HG03025 (cell line): ENCODE data around the gene EP400.
"Not testable (repeated sequence)": the region's sequence is repeated elsewhere in the genome, so short reads cannot be mapped to it uniquely, and the experiment has no call there.

Experiments
- ATAC-seq: cut with Tn5 transposase; IDR thresholded peaks from one replicate; pipeline ENCODE4 v1.9.1; 2021; ENCODE audit warnings: mild to moderate bottlenecking, moderate library complexity; ENCODE audit not compliant: unreplicated experiment, low FRiP score

EP400 gene

GRCh38 chr12:132036063-132036683 is 86.4 kb downstream of the EP400 start:
- ATAC-seq: no peak

DNA sequence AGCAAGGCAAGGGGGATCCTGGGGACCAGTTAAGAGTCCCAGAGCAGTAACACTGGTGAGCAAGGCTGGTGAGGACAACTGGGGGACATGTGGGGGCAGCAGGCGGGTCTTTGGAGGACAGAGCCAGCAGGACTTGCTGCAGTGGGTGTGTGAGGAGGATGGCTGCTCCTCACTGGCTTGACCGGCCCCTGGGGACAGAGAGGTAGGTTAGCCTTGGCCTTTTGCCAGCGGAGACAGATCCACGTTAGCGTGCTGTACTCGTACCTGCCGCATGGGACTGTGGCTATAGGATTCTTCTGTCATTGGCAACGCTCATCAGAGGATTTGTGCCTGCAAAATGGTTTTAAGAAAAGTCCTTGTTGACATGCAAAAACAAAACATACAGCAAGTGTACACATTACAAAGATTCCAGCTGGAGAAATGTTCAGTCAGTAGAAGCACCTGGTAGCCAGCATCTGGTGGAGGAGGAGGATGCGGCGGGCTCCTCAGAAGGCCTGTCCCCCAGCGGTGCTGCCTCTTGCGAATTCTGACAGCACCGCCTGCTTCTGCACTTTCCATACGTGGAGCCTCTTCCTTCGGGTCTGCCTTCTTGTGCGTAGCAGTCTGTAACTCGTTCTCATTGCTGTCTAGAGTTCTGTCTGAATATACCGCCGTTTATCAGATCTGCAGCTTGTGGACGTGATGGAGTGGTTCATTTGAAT is 91.3 kb downstream of the EP400 start:
- no peak for ATAC-seq

DNA sequence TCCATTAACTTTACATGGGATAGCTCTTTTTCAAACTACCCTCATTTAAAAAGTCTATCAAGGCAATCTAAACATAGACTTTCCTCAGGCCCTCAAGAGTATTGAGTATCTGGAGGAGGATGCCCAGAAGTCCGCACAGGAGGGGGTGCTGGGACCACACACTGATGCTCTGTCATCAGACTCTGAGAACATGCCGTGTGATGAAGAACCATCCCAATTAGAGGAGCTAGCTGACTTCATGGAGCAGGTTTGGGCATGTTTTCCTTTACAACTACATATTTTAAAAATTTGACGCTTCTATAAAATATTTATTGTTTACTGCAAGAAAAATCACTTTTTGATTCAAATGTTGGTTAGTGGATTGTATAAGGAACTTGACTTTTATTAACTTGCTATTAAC is 93.5 kb downstream of the EP400 start:
- ATAC-seq: no peak

DNA sequence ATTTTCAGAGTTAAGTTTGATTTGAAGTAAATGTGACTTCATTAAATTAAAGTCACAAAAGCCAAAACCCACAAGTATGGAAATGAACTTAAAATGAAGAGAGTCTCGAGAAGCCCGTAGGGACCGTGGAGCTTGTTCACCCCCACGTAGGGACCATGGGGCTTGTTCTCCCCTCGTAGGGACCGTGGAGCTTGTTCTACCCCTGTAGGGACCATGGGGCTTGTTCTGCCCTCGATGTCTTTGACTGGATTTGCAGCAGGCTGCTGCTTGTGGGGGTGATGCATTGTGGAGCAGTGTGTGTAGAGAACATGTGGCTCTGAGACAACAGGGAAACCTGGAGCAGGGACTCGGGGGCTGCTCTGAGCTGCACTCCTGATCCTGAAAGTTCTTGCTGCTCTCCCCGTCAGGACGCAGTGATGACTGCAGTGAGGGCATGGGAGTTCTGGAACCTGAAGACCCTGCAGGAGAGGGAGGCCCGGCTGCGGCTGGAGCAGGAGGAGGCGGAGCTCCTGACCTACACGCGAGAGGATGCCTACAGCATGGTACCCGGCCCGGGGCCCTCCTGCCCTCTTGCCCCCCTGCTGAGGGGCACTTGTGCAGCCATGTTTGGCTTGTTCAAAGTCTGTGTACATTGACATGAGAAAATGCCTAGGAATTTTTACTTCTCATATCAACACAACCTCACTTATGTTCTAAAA is 94.2 kb downstream of the EP400 start:
- ATAC-seq: no peak

- ATAC-seq: no peak
Observed at GRCh38 chr12:132044661-132045412, 95.1 kb downstream of the EP400 start.

GRCh38 chr12:132045751-132046150 is 96.0 kb downstream of the EP400 start:
- no peak for ATAC-seq

GRCh38 chr12:132046561-132046960 is 96.8 kb downstream of the EP400 start:
- no peak for ATAC-seq

GRCh38 chr12:132047630-132048029 is 97.9 kb downstream of the EP400 start:
- ATAC-seq: not testable (repeated sequence)

GRCh38 chr12:132049442-132049841 is 99.7 kb downstream of the EP400 start:
- no peak for ATAC-seq

DNA sequence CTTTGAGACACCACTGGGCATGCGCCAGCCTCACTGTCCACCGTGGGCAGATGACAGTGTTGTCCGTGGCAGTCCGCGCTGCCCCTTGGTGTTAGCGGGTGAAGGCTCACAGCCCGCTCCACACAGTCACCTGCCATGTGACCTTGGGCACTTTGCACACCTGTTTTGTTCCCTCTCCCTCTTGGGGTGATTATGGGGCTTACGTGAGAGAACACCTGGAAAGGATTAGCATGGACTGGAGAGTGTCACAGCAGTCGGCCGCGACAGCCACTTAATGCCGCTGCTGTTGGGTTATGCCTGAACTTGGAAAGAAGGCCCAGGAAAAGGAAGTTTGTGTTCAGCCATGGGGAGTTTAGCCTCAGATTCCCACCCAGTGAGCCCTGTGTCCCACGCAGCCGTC is 100.1 kb downstream of the EP400 start:
- ATAC-seq: no peak

DNA sequence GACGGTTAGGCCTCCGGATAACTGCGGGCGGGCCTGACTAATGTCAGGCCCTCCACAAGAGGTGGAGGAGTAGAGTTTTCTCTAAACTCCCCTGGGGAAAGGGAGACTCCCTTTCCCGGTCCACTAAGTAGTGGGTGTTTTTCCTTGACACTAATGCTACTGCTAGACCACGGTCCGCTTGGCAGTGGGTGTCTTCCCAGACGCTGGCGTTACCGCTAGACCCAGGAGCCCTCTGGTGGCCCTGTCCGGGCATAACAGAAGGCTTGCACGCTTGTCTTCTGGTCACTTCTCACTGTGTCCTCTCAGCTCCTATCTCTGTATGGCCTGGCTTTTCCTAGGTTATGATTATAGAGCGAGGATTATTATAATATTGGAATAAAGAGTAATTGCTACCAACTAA is 102.0 kb downstream of the EP400 start:
- not testable (repeated sequence) for ATAC-seq

DNA sequence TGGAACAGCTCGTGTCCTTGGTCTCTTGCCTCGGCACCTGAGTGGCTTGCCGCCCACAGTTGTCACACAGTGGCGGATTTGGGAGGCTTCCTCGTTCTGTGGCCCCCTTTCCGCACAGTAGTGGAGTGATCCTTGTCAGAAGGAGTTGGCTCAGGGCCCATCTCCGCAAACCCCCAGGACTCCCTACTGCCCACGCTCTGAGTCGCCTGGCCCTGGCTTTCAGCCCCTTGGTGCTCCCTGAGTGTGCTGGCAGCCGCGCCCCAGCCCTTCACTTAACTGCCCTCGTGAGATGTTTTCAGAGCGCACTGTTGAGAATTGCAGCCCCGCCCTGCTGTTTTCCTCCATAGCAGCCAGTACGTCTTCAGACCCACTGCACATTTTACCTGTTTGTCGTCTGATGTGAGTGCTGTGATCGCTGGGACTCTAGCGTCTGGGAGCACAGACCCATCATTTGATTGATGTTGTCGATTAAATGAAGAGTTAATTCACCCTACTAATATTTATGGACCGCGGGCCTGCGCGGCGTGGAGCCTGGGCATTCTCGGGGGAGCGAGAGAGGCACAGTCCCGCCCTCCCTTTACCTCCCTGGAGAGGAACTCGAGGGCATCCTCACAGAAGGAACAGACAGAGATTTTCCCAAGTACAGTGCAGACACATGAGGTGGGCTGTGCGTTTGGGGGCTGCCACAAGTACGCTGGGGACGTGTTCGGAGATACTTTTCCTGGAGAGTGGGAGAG is 102.6 kb downstream of the EP400 start:
- no peak for ATAC-seq

DNA sequence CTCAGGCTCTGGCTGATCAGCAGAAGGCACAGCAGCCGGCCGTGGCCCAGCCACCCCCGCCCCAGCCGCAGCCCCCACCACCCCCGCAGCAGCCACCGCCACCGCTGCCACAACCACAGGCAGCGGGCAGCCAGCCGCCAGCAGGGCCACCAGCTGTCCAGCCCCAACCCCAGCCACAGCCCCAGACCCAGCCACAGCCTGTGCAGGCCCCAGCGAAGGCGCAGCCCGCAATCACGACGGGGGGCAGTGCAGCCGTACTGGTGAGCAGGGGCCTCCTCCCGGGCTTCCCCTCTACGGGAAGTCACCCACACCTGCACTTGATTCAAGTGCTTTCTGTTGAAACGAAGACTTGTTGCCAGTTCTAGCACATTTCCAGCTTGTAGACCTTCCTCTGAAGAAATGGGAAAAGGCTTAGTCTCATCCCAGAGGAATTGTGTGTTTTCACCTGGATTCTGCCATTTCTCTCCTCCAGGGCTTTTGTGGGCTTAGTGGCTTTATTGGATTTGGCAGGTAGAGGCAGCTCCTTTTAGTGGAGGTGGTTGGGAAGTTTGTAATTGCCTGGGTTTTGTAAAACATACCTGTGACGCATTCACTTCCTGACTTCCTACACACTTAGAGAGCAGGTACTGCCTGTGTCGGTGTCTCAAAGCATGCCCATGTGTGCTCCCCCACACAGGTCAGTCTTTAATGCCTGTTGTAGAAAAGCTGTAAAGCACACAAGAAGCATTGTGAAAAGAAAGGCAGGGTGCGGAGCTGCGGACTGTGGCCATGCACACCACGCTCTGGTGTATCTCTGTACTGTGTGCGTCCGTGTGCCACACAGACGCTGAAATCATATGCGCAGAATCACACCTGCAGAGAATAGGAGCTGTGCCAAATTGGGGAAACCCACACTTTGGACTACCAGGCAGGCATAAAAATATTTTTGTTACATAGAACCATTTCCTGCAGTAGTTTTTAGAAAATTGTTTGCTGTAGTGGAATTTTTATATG is 103.9 kb downstream of the EP400 start:
- ATAC-seq: no peak

DNA sequence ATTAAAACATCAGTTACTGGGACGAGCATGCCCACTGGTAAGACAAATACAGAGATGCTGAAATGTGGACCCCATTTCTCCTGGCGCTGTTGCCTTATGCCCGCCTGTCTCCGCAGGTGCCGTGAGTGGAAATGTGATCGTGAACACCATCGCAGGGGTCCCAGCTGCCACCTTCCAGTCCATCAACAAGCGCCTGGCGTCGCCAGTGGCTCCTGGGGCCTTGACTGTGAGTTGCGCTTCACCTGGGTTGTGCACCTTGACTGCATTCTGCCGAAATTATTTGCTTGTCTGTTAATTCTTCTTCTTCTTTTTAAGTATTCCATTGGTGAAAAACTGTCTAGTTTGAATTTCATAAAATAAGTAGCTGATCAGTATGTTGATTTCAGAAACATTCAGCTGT is 105.2 kb downstream of the EP400 start:
- no peak for ATAC-seq

DNA sequence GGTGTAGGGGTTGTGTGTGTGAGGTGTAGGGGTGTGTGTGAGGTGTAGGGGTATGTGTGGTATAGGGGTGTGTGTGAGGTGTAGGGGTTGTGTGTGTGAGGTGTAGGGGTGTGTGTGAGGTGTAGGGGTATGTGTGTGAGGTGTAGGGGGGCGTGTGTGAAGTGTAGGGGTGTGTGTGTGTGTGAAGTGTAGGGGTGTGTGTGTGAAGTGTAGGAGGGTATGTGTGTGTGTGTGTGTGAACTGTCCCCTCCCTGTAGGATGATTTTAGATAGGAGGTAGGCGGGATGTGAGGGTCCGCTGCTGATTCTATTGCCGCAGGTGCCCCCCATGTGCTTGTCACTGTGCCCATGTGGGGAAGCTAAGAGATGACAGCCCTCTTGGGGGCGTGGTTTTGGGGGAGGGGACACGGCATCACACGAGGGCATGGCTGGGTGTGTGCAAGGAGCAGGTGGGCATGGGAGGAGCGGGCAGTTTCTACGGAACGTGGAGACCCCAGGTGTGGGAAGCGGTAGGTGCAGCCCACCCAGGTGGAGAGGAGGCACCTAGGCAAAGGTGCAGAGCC is 105.9 kb downstream of the EP400 start:
- no peak for ATAC-seq

GRCh38 chr12:132056320-132056719 is 106.6 kb downstream of the EP400 start:
- no peak for ATAC-seq

GRCh38 chr12:132056951-132057350 is 107.2 kb downstream of the EP400 start:
- ATAC-seq: no peak

DNA sequence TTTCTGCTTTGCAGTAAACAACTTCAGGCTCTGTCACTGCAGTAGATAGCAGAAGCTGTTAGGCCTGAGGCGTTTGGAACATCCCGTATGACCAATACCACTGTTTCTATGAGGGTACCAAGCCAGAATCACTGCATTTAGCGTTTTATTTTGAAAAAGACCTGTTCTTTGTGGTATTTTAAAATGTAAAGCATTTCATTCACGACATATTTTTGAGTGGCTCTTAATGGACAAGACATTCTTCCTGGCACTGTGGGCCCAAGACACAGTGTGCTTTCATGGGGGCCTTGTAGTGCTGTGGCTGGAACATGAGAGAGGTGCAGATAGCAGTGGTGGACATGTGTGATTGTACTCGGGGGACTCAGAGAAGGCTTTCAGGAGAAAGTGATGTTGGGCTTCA is 107.9 kb downstream of the EP400 start:
- no peak for ATAC-seq

GRCh38 chr12:132061197-132061596 is 111.5 kb downstream of the EP400 start:
- no peak for ATAC-seq
